A549 (cell line): Measurements from ENCODE around the gene CLCF1. TPM values are rescaled to one million over a fixed set of nuclear protein-coding genes. Genes with fewer than 3 reads are reported as not detected.
A peak's percentile ranks its signal among the peaks of the same experiment; 100 is the strongest.

ENCODE experiments used
- ATAC-seq, 2 experiments: fragments of 200-7000 bp in 1 of 2; fragments of >200 bp in 1 of 2; cut with Nextera tagmentation in 1 of 2; cut with Tn5 transposase in 1 of 2; 3 replicates each; pipeline versions ENCODE4 v1.8.0 to v1.9.1; 2018 to 2020; ENCODE audit warnings: mild to moderate bottlenecking in 1 of 2, moderate library complexity in 1 of 2
- CTCF ChIA-PET: fragments of 300-600 bp; sonication (Branson Sonifier 250); formaldehyde crosslinking; extraction: SDS; loops from one replicate; lab custom pipeline; 2021; ENCODE audit warnings: antibody characterized with exemption, inconsistent platforms; lab: Yijun Ruan, JAX
- POLR2A ChIA-PET: fragments of 350-600 bp; formaldehyde crosslinking; extraction: SDS; loops from one replicate; lab custom pipeline; 2021; ENCODE audit warnings: antibody characterized with exemption, inconsistent platforms; lab: Yijun Ruan, JAX
- DNase-seq, 2 experiments: peaks; one replicate each; pipeline versions ENCODE4 v3.0.0 to v3.0.0-alpha.2; 2011 to 2016; ENCODE audit warnings: low read depth in 1 of 2, low spot score in 1 of 2
- FAIRE-seq: peaks from 2 replicates; lab custom pipeline; 2011; peaks lifted over from hg19 to GRCh38; lab: Jason Lieb, UNC
- H3K27ac ChIP-seq, 2 experiments: fragments of >200 bp; sonication (Bioruptor Twin); formaldehyde crosslinking; 3 replicates each; pipeline ENCODE4 v1.5.1; 2016 to 2017
- H3K4me1 ChIP-seq: fragments of >200 bp; sonication (Bioruptor Twin); formaldehyde crosslinking; 3 replicates; pipeline ENCODE4 v1.6.1; 2016
- H3K4me2 ChIP-seq: fragments of >200 bp; sonication (Bioruptor Twin); formaldehyde crosslinking; 3 replicates; pipeline ENCODE4 v1.6.1; 2016
- H3K4me3 ChIP-seq: fragments of >200 bp; sonication (Bioruptor Twin); formaldehyde crosslinking; 3 replicates; pipeline ENCODE4 v1.5.1; 2016
- H3K9me3 ChIP-seq: fragments of >200 bp; sonication (Bioruptor Twin); formaldehyde crosslinking; 3 replicates; pipeline ENCODE4 v1.6.1; 2016
- CEBPB ChIP-seq, 2 experiments: fragments of >200 bp in 1 of 2; sonication (Bioruptor Twin) in 1 of 2; formaldehyde crosslinking in 1 of 2; IDR thresholded peaks; 2 replicates each; pipeline ENCODE4 v1.6.1; 2012 to 2016
- CHD2 ChIP-seq: fragments of 150-350 bp; IDR thresholded peaks from 2 replicates; pipeline ENCODE4 v1.6.1; 2014; ENCODE audit warnings: low read length; ENCODE audit not compliant: partially characterized antibody
- EHF ChIP-seq: fragments of 250-450 bp; sonication (Bioruptor Pico); IDR thresholded peaks from 2 replicates; pipeline ENCODE4 v1.5.0; 2020; ENCODE audit warnings: mild to moderate bottlenecking
- EHMT2 ChIP-seq: fragments of 200-600 bp; sonication (generic); IDR thresholded peaks from 2 replicates; pipeline ENCODE4 v1.6.1; 2016; ENCODE audit warnings: antibody characterized with exemption, low read depth, mild to moderate bottlenecking, moderate library complexity
- ELK1 ChIP-seq: fragments of 150-350 bp; IDR thresholded peaks from 2 replicates; pipeline ENCODE4 v1.6.1; 2014; ENCODE audit warnings: low read depth, mild to moderate bottlenecking, low read length
- HMGXB4 ChIP-seq: fragments of 250-450 bp; sonication (Bioruptor Pico); IDR thresholded peaks from 2 replicates; pipeline ENCODE4 v1.5.0; 2021; ENCODE audit warnings: mild to moderate bottlenecking, moderate library complexity, borderline replicate concordance
- HOXB13 ChIP-seq: fragments of 250-450 bp; sonication (Bioruptor Pico); IDR thresholded peaks from 2 replicates; pipeline ENCODE4 v1.5.0; 2020; ENCODE audit warnings: low read depth, mild to moderate bottlenecking, moderate library complexity
- KDM1A ChIP-seq: fragments of 200-600 bp; sonication (generic); IDR thresholded peaks from 2 replicates; pipeline ENCODE4 v1.6.1; 2016; ENCODE audit warnings: low read depth, mild to moderate bottlenecking
- MAX ChIP-seq: IDR thresholded peaks from 2 replicates; pipeline ENCODE4 v1.6.1; 2012
- MYC ChIP-seq: IDR thresholded peaks from 2 replicates; pipeline ENCODE4 v1.6.1; 2012; ENCODE audit warnings: mild to moderate bottlenecking, inconsistent platforms, low read length, improper control_type of control experiment, borderline replicate concordance
- NFE2L2 ChIP-seq: fragments of 150-350 bp; conservative IDR thresholded peaks from 2 replicates; pipeline ENCODE4 v1.6.1; 2014; ENCODE audit warnings: low read length
- NPAS2 ChIP-seq: fragments of 250-450 bp; sonication (Bioruptor Pico); IDR thresholded peaks from 2 replicates; pipeline ENCODE4 v1.8.0; 2022; ENCODE audit warnings: mild to moderate bottlenecking, moderate library complexity, borderline replicate concordance
- NR3C1 ChIP-seq: fragments of >200 bp; sonication (Bioruptor Twin); formaldehyde crosslinking; IDR thresholded peaks from 3 replicates; pipeline ENCODE4 v1.6.1; 2017
- PHF8 ChIP-seq: fragments of 200-600 bp; sonication (generic); IDR thresholded peaks from 2 replicates; pipeline ENCODE4 v1.6.1; 2016; ENCODE audit warnings: low read depth, mild to moderate bottlenecking, antibody characterized with exemption, moderate library complexity, borderline replicate concordance
- POLR2A ChIP-seq: IDR thresholded peaks from 2 replicates; pipeline ENCODE4 v1.6.1; 2012; ENCODE audit warnings: mild to moderate bottlenecking, low read length
- ZNF302 ChIP-seq: fragments of 250-450 bp; sonication (Bioruptor Pico); IDR thresholded peaks from 2 replicates; pipeline ENCODE4 v1.9.0; 2021; ENCODE audit warnings: inconsistent platforms, mild to moderate bottlenecking, moderate library complexity
- ZSCAN20 ChIP-seq: fragments of 250-450 bp; sonication (Bioruptor Pico); IDR thresholded peaks from 2 replicates; pipeline ENCODE4 v1.8.0; 2022; ENCODE audit warnings: mild to moderate bottlenecking, moderate library complexity
- WGBS: methylation state at CpG from one replicate; pipeline ENCODE4 v1.1.6; 2017; ENCODE audit errors: missing lambda C conversion rate; 5-methylcytosine and 5-hydroxymethylcytosine counted together
- polyA plus RNA-seq, 4 experiments: library from polyadenylated mRNA; depleted of rRNA in 3 of 4; stranded (reverse); fragments of >200 nt; fragmentation: RNase III in 1 of 4; extraction: RNeasy Plus Mini Kit Qiagen cat#74134 plus additional on column Dnase treatment in 1 of 4; gene quantifications; 2 replicates in 3 of 4; 3 replicates in 1 of 4; pipeline ENCODE4 v1.2.3, GENCODE V29; 2011 to 2017
- TF ChIP-seq, protein P1 (sequence below): fragments of 250-450 bp; sonication (Bioruptor Pico); IDR thresholded peaks from 2 replicates; pipeline ENCODE4 v1.5.0; 2020; ENCODE audit warnings: low read depth, mild to moderate bottlenecking, moderate library complexity
- TF ChIP-seq, protein P2 (sequence below): IDR thresholded peaks from 2 replicates; pipeline ENCODE4 v1.6.1; 2012; ENCODE audit warnings: low read depth, borderline replicate concordance

Gene CLCF1
- polyA plus RNA-seq, 2 of the 4 experiments (the other 2 are of a cell fraction): 23.9 to 31.0 TPM

DNA sequence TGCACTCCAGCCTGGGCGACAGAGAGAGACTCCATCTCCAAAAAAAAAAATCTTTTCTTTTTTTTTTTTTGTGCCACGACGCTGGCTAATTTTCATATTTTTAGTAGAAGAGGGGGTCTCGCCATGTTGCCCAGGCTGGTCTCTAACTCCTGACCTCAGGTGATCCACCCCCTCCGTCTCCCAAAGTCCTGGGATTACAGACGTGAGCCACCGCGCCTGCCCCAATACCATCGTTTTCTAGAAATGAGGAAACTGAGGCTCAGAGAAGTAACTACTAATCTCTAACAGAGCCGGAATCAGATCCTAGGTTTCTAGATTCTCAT, 56.6 kb downstream of the CLCF1 start:
- DNase-seq: no peak
- Histone ChIP-seq H3K9me3 (no peaks in the 10 kb centered on the region), H3K4me2 (peak overlapping the region; percentile 85), H3K4me1 (peaks cover 14% of the 10 kb centered on the region), H3K27ac (peak overlapping the region; percentile 91 to 95), H3K4me3 (peak overlapping the region; percentile 69)
- ATAC-seq: peak in 1 of 2 experiments; percentile 25; a peak in 3 of 6 replicates
- no peak for FAIRE-seq
- TF ChIP-seq ELK1: no peak
- no peak for TF ChIP-seq EHF (CRISPR knock-in tag)
- TF ChIP-seq, protein P1, sequence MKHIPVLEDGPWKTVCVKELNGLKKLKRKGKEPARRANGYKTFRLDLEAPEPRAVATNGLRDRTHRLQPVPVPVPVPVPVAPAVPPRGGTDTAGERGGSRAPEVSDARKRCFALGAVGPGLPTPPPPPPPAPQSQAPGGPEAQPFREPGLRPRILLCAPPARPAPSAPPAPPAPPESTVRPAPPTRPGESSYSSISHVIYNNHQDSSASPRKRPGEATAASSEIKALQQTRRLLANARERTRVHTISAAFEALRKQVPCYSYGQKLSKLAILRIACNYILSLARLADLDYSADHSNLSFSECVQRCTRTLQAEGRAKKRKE (CRISPR knock-in tag): no peak
- TF ChIP-seq CHD2: no peak
- TF ChIP-seq CEBPB (IDR thresholded peaks at IDR 0.05): no peak
- TF ChIP-seq HMGXB4 (CRISPR knock-in tag): no peak
- TF ChIP-seq ZNF302 (CRISPR knock-in tag): no peak
- ChIA-PET POLR2A (interaction anchor here (0.6 to 2.5 kb wide), 16 partner anchors 9 to 263 kb away, joined by 3 to 21 read pairs (median 4); partner anchors contain the start of genes ANKRD13D, GRK2, POLD4 and PPP1CA), CTCF (interaction anchor here (0.6 to 12.3 kb wide), 57 partner anchors 9 to 588 kb away, joined by 3 to 178 read pairs (median 5); partner anchors contain the start of genes ANKRD13D, GRK2, KDM2A and POLD4)
- WGBS: 0% methylated on average over 10 of the region's 10 CpGs

DNA sequence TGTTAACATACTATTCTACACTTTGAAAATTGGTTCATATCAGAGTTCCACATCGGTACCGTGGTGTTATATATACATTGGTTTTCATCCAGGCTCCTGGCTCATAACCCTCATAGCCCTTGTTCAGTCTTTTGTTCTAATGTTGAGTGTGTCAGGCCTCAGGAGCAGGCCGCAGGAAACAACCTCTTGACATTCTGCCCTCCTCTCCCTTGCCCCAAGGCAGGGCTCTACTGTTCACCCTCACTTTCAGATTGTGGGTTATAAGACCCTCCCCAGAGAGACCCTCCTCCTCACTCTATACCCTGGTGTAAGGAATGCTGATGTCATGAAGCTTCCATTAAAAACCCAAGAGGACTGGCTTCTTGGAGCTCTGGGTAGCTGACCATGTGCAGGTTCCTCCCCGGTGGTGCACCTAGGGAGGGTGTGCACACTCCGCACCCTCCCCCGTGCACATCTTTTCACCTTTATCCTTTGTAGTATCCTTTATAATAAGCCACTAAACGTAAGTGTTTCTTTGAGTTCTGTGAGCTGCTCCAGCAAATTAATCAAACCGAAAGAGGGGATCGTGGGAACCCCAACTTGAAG, 58.0 kb downstream of the CLCF1 start:
- TF ChIP-seq HOXB13 (CRISPR knock-in tag) (no peak), NPAS2 (no peak), PHF8 (no peak), KDM1A (no peak), MYC (no peak)
- POLR2A ChIA-PET: interaction anchor here (2.5 kb wide), 1 partner anchor 49 kb away, joined by 11 read pairs; the partner anchor contains the start of gene GRK2
- Histone ChIP-seq H3K27ac (no peak overlapping the region), H3K9me3 (no peaks in the 10 kb centered on the region), H3K4me3 (no peak overlapping the region), H3K4me1 (peaks cover 14% of the 10 kb centered on the region), H3K4me2 (no peak overlapping the region)
- CTCF ChIA-PET: interaction anchor here (0.6 to 12.3 kb wide), 11 partner anchors 12 to 846 kb away, joined by 3 to 178 read pairs (median 4); partner anchors contain the start of gene SSH3
- FAIRE-seq (no peak), DNase-seq (no peak), ATAC-seq (no peak)
- WGBS: 93% methylated on average over 9 of the region's 9 CpGs

DNA sequence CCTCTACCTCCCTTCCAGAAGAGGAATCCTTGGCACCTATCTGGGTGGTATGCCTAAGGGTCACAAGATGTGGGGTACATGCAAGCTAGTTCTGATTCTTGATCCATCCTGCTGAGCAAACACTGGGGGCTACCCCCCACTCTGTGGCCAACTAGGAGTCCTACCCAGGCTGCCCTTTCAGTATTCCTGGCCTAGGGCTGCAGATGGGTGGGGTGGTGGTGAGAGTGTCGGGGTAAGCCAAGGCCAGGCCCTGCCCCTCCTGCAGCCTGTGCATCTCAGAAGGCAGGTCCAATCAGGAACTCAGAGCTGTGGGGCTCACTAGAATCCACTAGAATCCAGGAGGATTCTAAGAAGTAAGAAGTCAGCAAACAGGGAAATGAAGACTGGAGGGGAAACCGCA, 59.2 kb downstream of the CLCF1 start:
- peaks cover 14% of the 10 kb centered on the region for H3K4me1 ChIP-seq
- TF ChIP-seq HOXB13 (CRISPR knock-in tag): no peak
- no peak for TF ChIP-seq NR3C1
- TF ChIP-seq POLR2A: no peak
- no peak for TF ChIP-seq NFE2L2
- TF ChIP-seq ZSCAN20 (CRISPR knock-in tag): no peak
- no peak for TF ChIP-seq MAX
- no peak for TF ChIP-seq MYC
- TF ChIP-seq EHMT2: no peak
- no peak for TF ChIP-seq KDM1A
- TF ChIP-seq HMGXB4 (CRISPR knock-in tag): no peak
- TF ChIP-seq, protein P2, sequence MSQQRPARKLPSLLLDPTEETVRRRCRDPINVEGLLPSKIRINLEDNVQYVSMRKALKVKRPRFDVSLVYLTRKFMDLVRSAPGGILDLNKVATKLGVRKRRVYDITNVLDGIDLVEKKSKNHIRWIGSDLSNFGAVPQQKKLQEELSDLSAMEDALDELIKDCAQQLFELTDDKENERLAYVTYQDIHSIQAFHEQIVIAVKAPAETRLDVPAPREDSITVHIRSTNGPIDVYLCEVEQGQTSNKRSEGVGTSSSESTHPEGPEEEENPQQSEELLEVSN: no peak
- H3K9me3 ChIP-seq: no peaks in the 10 kb centered on the region
- no peak overlapping the region for H3K4me2 ChIP-seq
- no peak for ATAC-seq
- no peak for FAIRE-seq
- POLR2A ChIA-PET: interaction anchor here (1.0 kb wide), 1 partner anchor 60 kb away, joined by 4 read pairs; no protein-coding TSS in a partner anchor
- no peak overlapping the region for H3K4me3 ChIP-seq
- DNase-seq: no peak
- 97% methylated on average over 2 of the region's 2 CpGs for WGBS
- CTCF ChIA-PET: interaction anchor here (1.0 to 12.3 kb wide), 8 partner anchors 14 to 69 kb away, joined by 3 to 178 read pairs (median 6); partner anchors contain the start of gene ANKRD13D
- no peak overlapping the region for H3K27ac ChIP-seq
